ENCODE results near the gene CYSLTR2.
A peak's percentile ranks its signal among the peaks of the same experiment; 100 is the strongest.

CYSLTR2 gene

GRCh38 chr13:48739386-48739964, 85.7 kb downstream of the CYSLTR2 start:
- DNase-seq (ENCODE audit: low spot score): no peak

DNA sequence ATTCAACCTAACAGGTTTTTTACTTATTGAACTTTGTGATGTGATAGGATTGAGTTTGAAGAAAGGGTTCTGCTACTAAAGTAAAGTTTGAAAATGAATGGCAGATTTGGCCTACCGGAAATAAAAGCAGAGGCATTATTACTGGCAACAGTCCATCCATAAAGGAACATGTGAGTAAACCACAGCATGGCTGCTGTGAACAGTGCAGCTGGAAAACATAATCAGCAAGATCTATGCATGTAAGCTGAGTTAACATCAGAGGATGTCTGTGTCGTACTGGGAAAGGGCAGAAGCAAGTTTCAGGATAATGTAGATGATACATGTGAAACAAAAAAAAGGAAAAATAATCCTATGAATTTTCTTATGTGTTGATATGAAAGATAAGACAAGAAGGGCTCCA, 87.6 kb downstream of the CYSLTR2 start:
- DNase-seq (ENCODE audit: low spot score): no peak

GRCh38 chr13:48746821-48747220, 93.1 kb downstream of the CYSLTR2 start:
- no peak for DNase-seq (ENCODE audit: low spot score)

DNA sequence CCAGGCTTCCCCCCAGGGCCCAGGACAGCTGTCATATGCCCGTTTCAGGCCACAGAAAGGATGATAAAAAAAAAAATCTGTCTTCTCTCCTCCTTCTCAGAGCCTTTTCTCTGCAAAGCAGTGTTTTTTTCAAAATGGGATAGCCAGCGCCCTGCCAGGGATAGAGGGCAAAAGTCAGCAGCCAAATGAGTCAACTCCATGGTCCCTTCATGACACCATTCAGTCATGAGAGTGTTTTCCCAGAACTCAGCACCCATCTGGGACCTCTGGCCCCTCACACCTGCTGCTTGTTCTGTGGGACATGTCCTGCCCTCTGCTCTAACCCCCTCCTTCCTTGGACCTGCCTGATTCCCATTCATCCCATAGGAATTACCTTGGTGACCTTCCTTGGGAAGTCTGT, 95.0 kb downstream of the CYSLTR2 start:
- DNase-seq (ENCODE audit: low spot score): no peak

DNA sequence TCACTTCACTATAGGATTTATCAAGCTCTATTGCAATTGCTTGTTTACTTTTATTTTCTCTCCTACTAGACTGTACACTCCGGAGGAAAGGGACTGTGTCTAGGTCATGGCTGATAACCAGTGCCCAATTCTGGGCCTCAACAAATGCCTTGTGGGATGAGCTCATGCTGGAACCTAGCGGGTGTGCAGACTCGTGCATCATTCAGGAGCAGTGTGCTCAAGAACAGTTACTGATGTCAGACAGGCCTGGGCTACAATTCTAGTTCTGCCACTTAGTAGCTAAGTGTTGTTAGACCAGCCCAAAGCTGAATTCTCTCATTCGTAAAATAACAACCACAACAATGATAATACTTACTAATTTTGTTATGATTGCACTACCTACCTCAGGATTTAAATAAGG, 95.4 kb downstream of the CYSLTR2 start:
- DNase-seq (ENCODE audit: low spot score): no peak

DNA sequence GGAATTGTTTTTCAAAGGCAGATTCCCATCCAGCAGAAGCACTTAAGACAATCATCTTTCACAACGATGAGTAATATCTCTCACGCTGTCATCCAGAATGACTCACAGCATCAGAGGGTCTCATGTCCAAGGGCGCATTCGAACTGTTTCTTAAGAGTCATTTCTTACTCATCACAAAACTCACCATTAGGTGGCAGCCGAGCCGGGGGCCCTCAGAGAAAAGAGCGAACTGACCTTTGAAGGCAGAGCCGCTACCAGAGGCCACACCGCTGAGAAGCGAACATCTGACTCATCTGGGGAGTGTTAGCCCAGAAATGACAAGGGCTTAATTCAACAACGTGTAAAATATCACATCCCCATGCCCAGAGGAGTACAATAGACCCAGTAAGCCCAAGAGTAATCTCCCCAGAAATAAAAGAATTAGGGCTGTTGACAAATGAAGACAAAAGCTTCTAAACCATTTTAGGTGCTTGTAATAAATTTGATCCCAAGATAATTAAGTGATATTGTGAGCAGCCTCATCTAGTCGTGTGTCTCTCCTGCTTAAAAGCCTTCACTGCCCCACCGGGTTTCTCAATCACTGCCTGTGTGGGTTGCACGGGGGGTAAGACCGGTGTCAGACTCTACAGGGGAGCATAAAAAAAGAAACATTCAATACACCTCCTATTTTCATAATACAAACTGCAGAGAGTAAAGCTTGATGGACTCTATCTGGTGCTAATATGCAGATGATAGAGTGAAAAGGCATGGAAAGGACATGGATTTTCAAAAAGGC, 96.2 kb downstream of the CYSLTR2 start:
- DNase-seq (ENCODE audit: low spot score): peak; percentile 79

DNA sequence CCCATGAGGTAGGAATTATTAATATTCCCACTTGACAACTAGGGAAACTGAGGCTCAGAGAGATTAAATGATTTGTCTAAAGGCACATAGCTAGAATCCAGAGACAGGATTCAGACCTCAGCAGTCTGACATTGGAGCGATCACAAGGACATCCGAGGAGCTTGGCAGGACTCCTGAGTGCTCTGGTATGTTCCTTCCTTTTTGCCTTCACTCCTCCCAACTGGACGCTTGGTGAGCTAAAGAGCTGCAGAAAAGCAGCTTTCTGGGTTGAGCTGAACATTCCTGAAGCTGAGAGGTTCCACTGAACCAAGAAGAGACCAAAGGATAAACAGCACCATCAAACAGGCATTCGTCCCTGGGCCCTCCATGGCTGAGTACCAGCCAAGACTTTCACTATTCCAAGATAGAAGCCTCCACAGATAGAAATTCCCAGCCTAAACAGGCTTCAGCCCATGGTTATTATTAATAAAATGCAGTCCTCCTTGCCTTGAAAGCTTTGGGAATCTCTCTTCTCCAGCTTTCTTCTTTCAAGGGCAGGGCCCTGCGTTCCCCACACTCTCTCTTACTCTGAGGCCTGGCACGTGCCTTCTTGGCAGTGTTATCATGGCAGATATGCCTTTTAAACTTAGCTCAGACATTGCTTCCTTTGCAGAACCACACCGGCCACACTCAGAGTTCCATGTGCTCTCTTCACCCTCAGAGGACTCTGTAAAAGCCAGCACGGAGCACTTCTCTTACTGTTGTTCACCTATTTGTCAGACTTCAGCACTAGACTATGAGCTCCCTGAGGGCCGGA, 97.1 kb downstream of the CYSLTR2 start:
- DNase-seq (ENCODE audit: low spot score): no peak

DNA sequence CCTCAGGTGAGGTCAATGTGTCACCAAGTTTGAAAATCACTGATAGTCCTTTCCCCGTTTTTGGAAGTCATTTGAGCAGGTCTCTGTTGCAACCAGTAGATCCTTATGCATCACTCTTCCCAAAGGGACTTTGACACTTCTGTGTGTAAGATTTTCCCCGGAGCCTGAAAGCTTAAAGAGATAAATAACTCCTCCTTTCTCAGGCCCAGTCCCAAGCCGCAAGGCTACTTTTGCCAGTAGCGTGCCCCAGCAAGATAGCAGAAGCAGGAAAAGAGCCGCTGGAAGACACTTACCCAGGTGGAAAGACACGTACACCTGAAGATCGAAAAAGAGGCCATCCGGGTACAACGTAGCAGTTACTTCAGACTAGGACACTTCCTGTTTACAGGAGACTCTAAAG, 106.9 kb downstream of the CYSLTR2 start:
- DNase-seq (ENCODE audit: low spot score): no peak

Measured in COLO829 (cell line).